Measurements from ENCODE around the gene PHF8.
A peak's percentile ranks its signal among the peaks of the same experiment; 100 is the strongest.

Gene PHF8

DNA sequence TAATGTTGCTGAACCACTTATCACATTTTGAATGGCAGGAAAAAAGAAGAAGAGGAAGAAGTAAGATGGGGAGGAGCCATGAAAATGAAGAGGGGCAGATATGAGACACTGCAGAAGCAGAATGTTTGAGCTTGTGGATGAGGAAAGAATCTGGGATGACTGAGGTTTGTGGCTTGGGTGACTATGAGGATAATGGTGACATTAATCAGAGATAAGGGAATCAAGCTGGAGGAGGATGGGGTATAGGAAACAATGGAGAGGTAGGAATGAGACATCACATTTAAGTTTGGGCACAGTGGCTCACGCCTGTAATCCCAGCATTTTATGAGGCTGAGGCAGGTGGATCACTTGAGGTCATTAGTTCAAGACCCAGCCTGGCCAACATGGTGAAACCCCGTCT, 19.1 kb upstream of the PHF8 start:
- Histone ChIP-seq H3K27me3 (no peaks in the 10 kb centered on the region), H3K4me3 (ENCODE audit: low read depth, low read length) (no peak overlapping the region), H3K4me1 (no peaks in the 10 kb centered on the region), H3K9me3 (no peaks in the 10 kb centered on the region), H3K36me3 (no peaks in the 10 kb centered on the region)
- TF ChIP-seq, protein P1, sequence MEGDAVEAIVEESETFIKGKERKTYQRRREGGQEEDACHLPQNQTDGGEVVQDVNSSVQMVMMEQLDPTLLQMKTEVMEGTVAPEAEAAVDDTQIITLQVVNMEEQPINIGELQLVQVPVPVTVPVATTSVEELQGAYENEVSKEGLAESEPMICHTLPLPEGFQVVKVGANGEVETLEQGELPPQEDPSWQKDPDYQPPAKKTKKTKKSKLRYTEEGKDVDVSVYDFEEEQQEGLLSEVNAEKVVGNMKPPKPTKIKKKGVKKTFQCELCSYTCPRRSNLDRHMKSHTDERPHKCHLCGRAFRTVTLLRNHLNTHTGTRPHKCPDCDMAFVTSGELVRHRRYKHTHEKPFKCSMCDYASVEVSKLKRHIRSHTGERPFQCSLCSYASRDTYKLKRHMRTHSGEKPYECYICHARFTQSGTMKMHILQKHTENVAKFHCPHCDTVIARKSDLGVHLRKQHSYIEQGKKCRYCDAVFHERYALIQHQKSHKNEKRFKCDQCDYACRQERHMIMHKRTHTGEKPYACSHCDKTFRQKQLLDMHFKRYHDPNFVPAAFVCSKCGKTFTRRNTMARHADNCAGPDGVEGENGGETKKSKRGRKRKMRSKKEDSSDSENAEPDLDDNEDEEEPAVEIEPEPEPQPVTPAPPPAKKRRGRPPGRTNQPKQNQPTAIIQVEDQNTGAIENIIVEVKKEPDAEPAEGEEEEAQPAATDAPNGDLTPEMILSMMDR (IDR thresholded peaks at IDR 0.05; ENCODE audit: low read depth, low read length) = no peak
- no peak for DNase-seq

DNA sequence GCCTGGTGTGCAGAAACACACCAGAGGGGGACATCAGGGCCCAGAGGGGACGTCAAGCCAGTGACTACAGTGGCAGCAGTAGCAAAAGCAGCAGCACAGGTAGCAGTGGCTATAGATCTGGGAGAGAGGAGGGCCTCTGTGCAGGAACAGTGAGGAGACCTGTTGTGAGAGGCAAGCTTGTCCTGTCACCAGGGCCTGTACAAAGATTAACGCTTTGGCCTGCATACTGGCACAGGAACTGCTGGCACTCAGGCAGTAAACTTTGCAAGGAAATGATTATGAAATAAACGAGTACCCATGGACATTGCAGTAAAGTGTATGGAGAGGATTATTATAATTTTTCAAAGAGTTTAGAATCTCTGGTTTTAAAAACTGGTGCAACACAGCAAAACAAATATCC, 5.5 kb upstream of the PHF8 start:
- no peaks in the 10 kb centered on the region; the same call in 1 of the 2 replicates for H3K4me1 ChIP-seq
- no peaks in the 10 kb centered on the region for H3K27me3 ChIP-seq
- TF ChIP-seq, protein P1 (IDR thresholded peaks at IDR 0.05; ENCODE audit: low read depth, low read length) = no peak
- H3K36me3 ChIP-seq = no peaks in the 10 kb centered on the region
- no peak for DNase-seq
- H3K9me3 ChIP-seq = no peaks in the 10 kb centered on the region
- no peak overlapping the region for H3K4me3 ChIP-seq (ENCODE audit: low read depth, low read length)

DNA sequence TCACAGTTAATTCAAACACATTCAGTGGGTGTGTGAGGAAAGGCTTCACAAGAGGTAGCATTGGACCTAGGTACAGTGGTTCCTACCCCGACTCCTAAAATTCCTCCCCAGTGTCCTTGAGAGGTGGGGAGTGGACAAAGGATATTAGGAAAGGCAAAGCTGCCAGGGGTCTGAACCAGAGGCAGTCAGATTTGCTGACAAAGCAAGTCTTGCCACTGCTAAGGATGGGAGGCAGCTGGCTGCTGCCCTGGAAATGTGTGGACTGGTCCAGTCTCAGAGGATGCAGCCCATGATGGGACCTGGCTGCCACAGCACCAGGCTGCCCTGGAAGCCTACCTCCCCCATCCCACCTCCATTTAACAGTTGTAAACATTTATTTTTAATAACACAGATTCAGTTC, 4.1 kb upstream of the PHF8 start:
- Histone ChIP-seq H3K27me3 (no peaks in the 10 kb centered on the region), H3K4me3 (ENCODE audit: low read depth, low read length) (no peak overlapping the region), H3K9me3 (no peaks in the 10 kb centered on the region), H3K4me1 (no peaks in the 10 kb centered on the region; the same call in 1 of the 2 replicates), H3K36me3 (no peaks in the 10 kb centered on the region)
- no peak for DNase-seq
- TF ChIP-seq, protein P1 (IDR thresholded peaks at IDR 0.05; ENCODE audit: low read depth, low read length) = no peak

DNA sequence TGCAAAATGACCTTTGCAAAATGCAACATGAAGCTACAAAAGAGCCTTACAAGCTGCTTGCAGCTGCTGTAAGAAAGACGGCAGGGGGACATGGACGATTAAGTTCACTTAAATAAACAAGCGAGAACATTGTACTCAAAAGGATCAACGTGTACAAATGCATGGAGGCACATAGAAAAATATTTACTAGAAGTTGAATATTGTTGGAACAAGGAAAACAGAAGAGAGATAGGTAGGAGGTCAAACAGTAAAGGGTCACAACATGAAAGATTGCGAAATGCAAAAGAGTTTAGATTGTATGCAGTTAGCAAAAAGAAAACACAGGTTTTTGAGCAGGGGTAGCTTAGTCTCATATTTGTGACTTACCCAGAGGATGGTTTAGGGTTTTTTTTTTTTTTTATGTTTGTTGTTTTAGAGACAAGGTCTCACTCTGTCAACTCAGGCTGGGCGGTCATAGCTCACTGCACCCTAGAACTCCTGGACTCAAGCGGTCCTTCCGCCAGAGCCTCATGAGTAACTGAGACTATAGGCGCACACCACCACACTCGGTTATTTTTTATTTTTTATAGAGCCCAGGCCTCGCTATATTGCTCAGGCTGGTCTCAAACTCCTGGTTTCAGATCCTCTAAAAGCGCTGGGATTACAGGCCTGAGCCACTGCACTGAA, 1.4 kb upstream of the PHF8 start:
- H3K27me3 ChIP-seq = no peaks in the 10 kb centered on the region
- no peaks in the 10 kb centered on the region; the same call in 1 of the 2 replicates for H3K4me1 ChIP-seq
- TF ChIP-seq, protein P1 (IDR thresholded peaks at IDR 0.05; ENCODE audit: low read depth, low read length) = no peak
- no peaks in the 10 kb centered on the region for H3K9me3 ChIP-seq
- DNase-seq = no peak
- H3K36me3 ChIP-seq = no peaks in the 10 kb centered on the region
- H3K4me3 ChIP-seq (ENCODE audit: low read depth, low read length) = no peak overlapping the region

DNA sequence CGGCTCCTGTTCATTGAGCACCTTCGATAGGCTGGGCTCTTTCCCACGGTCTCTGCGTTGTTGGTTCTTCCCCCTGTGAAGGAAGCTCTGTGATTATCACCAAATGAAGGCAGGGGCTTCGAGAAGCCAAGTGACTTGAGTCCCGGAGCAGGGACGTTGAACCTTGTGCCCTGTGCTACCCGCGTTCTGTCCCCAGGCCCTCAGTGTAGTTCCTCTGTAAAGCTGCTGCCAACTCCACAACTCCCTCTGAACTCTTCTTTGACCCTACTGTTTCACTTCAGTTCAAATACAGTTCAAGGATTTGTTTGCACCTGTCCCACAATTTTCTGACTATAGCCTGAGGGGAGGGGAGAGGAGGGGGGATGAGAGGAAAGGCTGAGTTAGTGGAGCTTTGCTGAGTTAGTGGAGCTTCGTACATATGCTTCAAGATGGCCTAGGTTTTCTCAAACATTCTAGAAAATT, 635 bp upstream of the PHF8 start:
- no peaks in the 10 kb centered on the region for H3K27me3 ChIP-seq
- no peaks in the 10 kb centered on the region for H3K9me3 ChIP-seq
- DNase-seq = no peak
- TF ChIP-seq, protein P1 (IDR thresholded peaks at IDR 0.05; ENCODE audit: low read depth, low read length) = no peak
- peak overlapping the region; percentile 80 for H3K4me3 ChIP-seq (ENCODE audit: low read depth, low read length)
- H3K4me1 ChIP-seq = no peaks in the 10 kb centered on the region; the same call in 1 of the 2 replicates
- H3K36me3 ChIP-seq = no peaks in the 10 kb centered on the region

DNA sequence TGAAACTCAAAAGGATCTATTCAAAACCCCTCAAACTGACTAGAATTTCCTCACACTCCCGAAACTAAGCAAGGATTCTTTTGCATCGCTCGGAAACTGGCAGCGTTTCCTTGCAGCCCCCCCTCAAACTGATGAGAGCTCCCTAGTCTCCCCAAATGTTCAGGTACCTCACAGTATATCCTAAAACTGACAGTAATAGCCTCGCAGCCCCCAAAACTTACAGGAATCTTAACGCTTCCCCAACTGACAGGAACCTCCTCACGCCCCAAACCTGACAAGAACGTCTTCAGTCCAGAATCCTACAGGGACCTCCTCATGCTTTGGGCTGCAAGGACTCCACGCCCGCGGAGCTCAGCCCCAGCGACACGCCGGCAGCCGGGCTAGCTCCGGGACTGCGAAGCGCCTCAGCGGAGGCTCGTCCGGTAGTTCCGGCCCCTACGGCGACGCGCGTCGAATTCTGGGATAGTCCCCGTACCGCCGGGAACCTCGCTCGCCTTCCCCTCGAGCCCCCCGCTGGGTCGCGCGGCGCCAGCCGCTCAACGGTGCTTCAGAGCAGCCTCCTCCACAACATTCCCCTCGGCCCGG, 640 bp downstream of the PHF8 start:
- DNase-seq = no peak
- peak overlapping the region; percentile 80 for H3K4me3 ChIP-seq (ENCODE audit: low read depth, low read length)

More for the DNA sequence above, 640 bp downstream of the PHF8 start:
- no peaks in the 10 kb centered on the region; the same call in 1 of the 2 replicates for H3K36me3 ChIP-seq
- H3K27me3 ChIP-seq = no peaks in the 10 kb centered on the region
- TF ChIP-seq, protein P1 (IDR thresholded peaks at IDR 0.05; ENCODE audit: low read depth, low read length) = no peak
- no peaks in the 10 kb centered on the region for H3K9me3 ChIP-seq
- no peaks in the 10 kb centered on the region; the same call in 1 of the 2 replicates for H3K4me1 ChIP-seq
